HG02884 (cell line): ENCODE measurements around the gene LAMB3.

ENCODE experiments used
- ATAC-seq: cut with Tn5 transposase; IDR thresholded peaks from one replicate; pipeline ENCODE4 v1.9.1; 2021; ENCODE audit warnings: mild to moderate bottlenecking, moderate library complexity; ENCODE audit not compliant: unreplicated experiment

LAMB3 gene

DNA sequence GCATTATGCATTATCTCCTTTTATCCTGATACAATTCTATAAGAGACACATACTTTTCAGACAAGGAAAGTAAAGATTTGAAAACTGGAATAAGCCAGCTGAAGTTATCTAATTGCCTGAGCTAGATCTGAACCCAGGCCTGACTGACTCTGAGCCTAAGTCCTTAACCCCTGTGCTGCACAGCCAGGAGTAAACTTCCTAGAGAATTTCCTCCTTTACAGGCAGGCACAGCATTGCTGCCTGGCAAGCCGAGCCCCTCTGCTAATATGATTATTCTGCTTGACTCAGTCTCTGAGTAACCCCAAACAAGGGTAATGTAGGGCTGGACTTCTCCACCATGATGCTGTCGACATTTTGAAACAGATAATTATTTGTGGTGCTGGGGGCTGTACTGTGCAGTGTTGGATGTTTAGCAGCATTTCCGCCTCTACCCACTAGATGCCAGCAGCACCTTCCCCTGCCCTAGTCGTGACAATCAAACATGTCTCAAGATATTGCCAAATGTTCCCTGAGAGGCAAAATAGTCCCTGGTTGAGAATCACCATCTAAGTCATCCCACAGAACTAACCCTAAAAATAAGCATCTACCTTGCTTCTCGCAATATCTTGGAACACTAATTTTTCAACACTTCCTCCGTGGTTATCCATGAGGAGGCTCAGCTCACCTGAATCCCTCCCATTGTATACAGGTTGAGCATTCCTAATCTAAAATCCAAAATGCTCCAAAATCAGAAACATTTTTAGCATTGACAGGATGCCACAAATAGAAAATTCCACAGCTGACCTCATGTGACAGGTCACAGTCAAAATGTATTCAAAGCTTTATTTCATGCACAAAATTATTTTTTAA is 50.2 kb downstream of the LAMB3 start:
- peak; percentile 77 for ATAC-seq

GRCh38 chr1:209600541-209600940 is 51.7 kb downstream of the LAMB3 start:
- ATAC-seq: no peak

- no peak for ATAC-seq
These were observed 54.0 kb downstream of the LAMB3 start for GRCh38 chr1:209598227-209598626.

DNA sequence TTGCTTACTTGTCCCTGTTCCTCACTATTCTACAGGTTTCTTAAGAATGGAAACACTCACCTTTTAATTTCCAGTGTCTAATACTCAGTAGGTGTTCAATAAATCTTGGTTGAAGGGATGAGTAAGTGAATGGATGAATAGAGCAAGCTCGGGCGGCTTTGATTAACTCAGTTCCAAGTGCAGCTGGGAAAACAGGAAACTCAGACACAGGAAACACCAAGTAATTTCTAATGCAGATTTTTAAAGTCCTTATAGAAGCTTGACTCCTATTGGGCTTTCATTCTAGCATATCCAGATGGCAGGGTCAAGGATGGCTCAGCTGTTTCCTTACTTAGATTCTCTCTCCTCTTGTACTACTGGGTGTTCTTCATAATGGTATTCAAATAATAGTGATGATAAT is 54.7 kb downstream of the LAMB3 start:
- ATAC-seq: no peak

DNA sequence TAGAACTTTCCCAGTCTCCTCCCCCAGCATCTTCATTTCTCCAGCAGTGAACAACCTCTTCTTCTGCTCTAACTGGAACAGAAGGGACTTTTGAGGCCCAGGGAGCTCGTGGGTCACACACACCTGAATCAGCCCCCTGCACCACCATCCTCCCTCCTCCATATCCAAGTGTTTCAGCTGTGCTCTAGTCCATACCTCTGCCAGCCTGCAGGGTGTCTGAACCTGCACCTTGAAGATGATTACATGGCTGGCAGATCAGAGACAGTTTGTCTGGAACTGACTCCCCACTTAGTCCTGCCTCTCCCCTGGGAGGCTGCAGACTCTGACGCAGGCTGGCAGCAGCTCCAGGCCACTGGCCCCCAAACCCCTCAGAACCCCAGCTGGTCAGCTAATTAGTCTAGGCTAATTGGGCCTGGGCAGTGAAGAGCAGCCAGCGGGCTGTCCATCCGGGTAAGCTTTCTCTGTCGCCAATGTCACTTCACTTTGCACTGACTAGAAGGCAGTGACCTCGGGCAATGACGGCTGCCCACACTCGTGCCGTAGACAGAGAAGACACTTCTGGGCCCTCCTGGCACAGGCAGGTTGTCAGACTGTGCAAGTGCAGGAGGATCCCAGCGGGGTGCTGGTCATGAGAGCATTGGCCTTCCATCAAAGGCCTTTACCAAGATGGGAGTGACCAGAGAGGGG is 56.5 kb downstream of the LAMB3 start:
- no peak for ATAC-seq

DNA sequence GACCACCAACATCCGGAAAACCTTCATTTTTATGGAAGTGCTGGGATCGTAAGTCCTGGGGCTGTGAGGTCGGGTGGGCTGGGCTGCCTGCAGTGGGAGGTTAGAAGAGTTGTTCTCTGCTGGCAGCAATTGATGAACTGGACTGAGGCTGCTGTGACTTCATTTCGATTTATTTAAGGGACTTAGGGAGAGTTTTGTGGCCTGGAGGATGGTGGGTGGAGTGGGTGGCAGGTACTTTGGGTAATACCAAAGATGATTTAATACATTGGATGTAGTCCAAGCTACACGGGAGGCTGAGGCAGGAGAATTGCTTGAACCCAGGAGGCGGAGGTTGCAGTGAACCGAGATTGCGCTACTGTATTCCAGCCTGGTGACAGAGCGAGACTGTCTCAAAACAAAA is 57.2 kb downstream of the LAMB3 start:
- ATAC-seq: no peak

DNA sequence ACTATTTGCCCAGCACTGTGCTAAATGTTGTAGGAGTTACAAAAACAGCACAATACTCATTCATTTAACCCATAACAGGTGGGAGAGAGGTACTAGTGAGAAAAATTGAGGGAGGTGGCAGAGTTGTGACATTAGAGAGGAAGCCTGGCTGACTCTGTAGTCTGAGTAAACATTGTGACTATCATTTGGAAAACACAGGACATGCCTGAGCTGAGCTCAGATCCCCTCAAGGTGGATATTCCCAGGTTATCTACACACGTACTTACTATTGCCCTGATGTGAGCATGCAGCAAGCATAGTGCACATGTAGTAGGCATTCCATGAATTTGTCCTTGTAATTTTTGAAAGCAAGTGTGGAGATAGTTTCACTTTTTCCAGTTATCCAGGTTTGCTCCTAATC is 57.8 kb downstream of the LAMB3 start:
- no peak for ATAC-seq

GRCh38 chr1:209593747-209594146 is 58.5 kb downstream of the LAMB3 start:
- ATAC-seq: no peak

DNA sequence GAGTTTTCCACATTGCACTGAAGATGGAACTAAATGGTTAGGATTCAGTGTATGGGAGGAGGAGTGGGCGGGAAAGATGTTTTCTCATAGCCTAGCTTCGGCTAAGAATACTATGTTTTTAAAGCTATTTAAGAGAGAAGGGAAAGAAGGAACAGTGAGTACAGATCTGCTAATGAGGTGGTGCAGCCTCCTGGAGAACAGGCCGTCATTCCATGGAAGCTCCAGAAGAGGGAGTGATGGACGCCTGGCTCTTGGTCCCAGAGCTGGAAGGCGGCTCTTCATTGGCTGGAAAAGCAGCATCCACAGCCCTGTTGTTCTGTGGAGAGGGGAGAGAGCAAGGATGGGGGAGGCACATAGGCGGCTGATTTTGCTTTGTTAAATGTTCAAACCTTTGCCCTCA is 61.8 kb downstream of the LAMB3 start:
- no peak for ATAC-seq

DNA sequence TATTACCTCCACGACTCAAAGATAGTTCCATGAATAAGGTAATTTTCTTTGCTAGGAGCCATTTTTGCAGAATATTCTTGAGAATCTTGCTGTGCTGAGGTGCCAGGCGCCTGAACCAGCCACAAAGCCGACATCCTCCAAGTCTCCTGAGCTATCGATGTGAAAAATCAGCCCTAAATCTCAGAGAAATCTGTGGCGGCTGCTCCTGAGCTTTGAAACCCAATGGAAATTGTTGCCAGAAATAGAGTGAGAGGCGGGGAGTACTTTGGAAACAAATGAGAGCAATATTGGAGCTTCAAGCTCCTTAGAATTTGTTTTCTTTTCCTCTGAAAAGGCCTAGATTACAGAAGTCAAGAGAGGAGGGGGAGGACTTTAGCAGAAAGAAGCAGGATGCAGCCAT is 62.4 kb downstream of the LAMB3 start:
- no peak for ATAC-seq

- ATAC-seq: no peak
These were observed 62.8 kb downstream of the LAMB3 start for GRCh38 chr1:209589440-209589839.

GRCh38 chr1:209587789-209588188 is 64.4 kb downstream of the LAMB3 start:
- no peak for ATAC-seq

- no peak for ATAC-seq
These were observed 65.9 kb downstream of the LAMB3 start for GRCh38 chr1:209586221-209586740.

DNA sequence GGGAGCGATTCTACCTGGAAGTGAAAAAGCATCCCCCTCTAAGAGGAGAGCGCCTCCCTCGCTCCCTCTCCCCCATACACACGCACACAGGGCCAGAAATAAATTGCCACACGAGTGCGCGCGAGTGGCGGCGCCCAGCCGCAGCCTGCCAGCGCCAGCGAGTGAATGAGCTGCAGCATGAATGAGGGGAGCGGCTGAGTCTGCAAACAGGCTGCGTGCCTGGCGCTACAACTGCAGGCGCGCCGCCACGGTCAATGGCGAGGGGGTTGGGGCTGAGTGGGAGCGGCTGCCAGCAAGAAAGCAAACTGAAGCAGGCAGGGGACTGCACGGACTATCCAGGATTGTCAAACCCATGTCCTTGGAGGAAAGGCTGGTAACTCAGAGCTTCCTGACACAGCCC is 66.6 kb downstream of the LAMB3 start:
- ATAC-seq: no peak

- ATAC-seq: no peak
These were observed 67.0 kb downstream of the LAMB3 start for GRCh38 chr1:209585197-209585596.

DNA sequence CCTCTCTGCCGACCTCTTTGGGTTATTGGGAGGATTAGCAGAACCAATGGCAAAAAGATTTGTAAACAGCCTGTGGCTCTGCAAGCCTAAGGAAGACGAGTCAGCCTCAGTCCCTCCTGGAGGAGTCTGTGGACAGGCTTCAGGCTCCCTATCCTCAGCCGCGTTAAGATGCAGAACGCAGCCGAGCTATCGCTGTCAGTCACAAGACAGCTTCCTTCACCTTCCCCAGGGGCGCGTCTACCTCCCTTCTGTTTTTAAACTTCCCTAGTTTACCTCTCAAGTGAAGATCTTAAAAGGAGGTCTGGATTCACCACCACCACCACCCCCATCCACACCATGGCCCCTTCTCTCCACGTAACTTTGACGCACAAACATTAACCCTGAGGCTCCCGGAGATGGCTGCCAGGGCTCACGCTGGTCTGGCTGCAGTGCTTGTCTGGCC is 68.0 kb downstream of the LAMB3 start:
- no peak for ATAC-seq

- no peak for ATAC-seq
These were observed 68.8 kb downstream of the LAMB3 start, which contains the start of gene CAMK1G for GRCh38 chr1:209583408-209583807. Gene CAMK1G, plus strand, starts transcription at chr1:209583714. Its CDS starts 11,270 bp downstream, at chr1:209594984.

GRCh38 chr1:209580577-209580976 is 71.6 kb downstream of the LAMB3 start:
- no peak for ATAC-seq

GRCh38 chr1:209577346-209577745 is 74.9 kb downstream of the LAMB3 start:
- no peak for ATAC-seq

DNA sequence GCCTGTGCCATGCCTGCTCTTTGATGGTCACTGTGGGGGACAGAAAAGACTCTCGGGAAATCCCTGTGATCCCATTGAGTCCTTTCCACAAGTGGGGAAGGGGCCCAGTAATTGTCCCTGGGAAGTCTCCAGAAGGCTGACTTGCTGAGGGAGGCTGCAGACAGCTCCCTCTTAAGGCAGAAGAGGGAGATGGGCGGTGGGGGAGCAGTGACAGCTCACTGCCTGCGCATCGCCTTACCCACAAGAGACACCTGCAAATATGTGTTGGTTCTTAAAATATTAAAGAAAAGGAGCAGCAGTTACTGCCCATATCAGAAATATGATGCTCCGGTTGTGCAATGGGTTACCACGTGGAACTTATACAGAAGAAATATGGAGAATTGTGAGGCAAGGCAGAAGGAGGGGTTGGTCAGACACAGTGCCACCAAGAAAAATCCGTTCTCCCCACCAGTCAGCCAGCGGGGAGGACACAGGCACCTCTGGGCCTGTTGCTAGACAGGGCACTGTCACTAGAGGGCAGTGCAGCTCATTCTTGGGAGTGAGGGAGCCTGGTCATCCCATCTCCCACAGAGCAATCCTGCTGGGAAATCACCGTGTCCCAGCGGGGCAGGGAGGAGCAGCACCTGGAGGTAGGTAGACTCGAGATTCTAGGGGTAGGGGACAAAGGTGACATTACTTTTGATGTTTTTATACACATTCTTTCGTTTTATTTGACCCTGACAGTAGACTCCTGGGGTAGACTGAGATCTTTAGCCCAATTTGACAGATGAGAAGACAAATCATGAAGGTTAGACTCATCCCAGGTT is 75.6 kb downstream of the LAMB3 start:
- ATAC-seq: peak; percentile 66

- no peak for ATAC-seq
These were observed 81.5 kb downstream of the LAMB3 start for GRCh38 chr1:209570743-209571142.
